HTR-8/SVneo (cell line): ENCODE data around the gene IAPP.
"Not testable (repeated sequence)": the region's sequence is repeated elsewhere in the genome, so short reads cannot be mapped to it uniquely, and the experiment has no call there.

Experiments
- DNase-seq: peaks from one replicate; pipeline ENCODE4 v3.0.0; 2011; ENCODE audit warnings: low spot score, mixed read lengths; ENCODE audit not compliant: insufficient read length
- FAIRE-seq: peaks from 2 replicates; lab custom pipeline; 2011; peaks lifted over from hg19 to GRCh38; lab: Jason Lieb, UNC

The IAPP gene

GRCh38 chr12:21372602-21373001, at the start of gene IAPP:
Gene IAPP (plus strand): TSS chr12:21372902. CDS start chr12:21373352, 450 bp downstream.
- FAIRE-seq (no peak), DNase-seq (no peak)

GRCh38 chr12:21323736-21324135, 49.0 kb upstream of the IAPP start:
- no peak for DNase-seq
- FAIRE-seq, result no peak

DNA sequence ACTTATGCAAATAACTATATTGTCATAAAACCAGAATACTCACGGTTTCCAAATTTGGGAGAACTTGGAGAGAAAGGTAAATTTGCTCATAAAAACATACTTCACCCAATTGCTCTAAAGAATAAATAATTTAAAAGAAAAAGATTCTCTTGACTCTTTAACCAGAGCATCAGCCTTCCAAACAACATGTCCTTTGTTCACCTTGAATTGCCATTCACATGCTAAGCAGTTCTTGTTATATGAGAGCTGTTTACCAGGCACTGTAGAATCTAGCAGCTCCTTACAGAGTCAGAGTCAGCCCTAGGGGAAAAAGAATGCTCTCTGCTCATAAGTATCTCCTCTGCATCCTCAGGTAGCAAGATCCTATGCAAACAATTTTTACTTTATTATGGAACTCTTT, 48.2 kb upstream of the IAPP start:
- FAIRE-seq, result no peak
- no peak for DNase-seq

- DNase-seq, result no peak
- FAIRE-seq, result no peak
Observed at GRCh38 chr12:21328578-21328977, 44.1 kb upstream of the IAPP start.

DNA sequence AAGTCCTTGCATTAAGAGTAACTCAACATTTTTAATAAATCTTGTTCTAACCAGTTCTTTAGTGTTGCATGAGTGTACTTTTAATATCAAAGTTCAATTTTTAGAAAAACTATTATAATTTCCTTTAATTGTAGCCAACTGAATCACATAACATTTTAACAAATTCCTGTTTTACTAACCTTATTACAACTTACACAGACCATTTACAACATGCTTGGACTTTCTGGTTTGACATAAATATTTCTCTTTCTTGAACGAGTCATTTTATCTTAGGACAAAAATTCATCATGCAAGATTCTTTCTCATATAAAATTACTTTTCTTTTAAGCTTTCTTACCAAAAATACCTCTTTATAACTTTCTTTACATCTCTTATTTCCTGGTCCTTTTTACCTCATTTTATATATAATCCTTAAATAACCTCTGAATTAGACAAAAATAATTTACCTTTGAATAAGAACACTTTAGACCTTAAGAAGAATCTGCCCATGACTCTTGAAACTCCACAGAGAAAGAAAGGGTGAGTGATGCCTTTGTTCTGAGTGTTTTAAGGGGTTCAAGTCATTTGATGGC, 41.9 kb upstream of the IAPP start:
- FAIRE-seq (no peak), DNase-seq (no peak)

DNA sequence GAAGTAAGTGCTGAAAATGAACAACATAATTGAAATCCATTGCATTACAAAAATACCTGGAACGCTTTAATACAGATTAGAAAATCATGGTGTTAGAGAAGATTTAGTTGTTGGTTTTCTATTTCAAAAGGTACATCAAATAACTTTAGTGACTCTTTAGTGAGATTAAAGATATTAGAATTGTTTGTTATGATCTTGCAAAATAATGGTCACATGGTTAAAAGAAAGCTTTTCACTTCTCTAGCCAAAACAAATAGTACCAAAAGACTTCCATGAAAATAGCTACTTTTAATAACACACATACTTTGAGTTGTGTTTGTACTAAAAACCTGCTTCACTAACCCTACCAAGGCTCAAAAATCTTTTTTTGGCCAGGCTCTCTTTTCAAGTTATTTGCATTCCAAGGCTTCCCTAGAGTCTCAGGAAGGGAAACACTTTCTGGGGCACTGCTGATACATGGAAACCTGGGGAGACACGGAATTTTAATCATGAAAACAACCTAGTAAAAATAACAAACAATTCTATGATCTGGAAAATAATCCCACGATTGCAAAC, 37.9 kb upstream of the IAPP start, which contains the start of gene SLCO1A2:
TSS of gene SLCO1A2 (minus strand) at position 147 of the 555 bp plus-strand sequence. CDS start 270 bp downstream, outside the sequence.
- FAIRE-seq (no peak), DNase-seq (no peak)

GRCh38 chr12:21336656-21337055, 36.0 kb upstream of the IAPP start:
- FAIRE-seq, result no peak
- DNase-seq, result no peak

GRCh38 chr12:21337453-21337852, 35.2 kb upstream of the IAPP start:
- FAIRE-seq, result no peak
- no peak for DNase-seq

DNA sequence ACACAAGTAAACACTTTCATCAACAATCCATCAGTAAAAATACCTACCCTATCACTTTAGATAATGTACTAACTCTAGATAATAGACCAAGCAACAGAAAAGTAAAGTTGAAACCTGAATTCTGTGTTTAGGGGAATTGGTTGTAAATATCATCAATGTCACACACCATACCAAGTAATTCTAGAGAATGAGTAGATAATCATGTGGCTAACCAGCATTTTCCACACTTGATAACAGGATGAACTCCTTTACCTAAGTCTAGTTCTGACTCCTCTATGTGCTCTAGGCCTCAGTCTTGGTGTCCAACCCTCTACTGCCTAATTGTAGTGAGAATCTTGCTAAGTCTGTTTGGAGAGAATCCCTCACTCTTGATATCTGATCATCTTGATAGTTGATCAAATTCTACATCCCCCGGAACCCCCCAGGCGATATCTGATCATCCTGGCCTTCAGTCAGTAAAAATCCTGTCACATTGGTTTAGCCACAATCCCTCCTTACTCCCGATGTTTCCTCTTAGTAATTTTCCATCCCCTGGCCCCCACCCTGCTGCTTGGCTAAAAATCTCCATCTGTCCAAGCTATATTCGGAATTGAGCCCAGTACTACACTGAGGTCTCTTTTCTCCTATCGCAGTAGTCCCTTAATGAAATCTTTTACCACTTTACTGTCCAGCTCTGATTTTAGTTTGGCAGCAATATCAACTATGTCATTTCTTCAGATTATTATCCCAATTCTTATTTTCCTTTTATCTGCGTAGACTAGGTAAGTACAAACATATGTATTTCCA, 34.5 kb upstream of the IAPP start:
- no peak for DNase-seq
- no peak for FAIRE-seq

DNA sequence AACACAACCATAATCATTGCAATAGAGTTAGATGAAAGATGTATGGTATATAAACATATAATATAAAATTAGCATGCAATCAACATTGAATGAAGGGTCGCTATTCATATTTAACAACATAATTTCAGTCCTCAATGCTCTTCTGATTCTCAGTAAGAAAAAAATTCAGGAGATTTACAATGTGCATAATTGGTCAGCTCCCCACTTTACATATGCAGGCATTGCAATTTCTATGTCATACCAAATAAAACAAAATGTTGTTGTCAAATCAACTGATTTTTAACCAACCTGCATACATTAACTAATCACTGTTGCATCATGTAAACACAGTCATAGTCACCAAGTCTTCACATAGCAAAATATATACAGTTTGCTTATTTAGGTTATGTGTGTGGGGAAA, 32.8 kb upstream of the IAPP start:
- no peak for FAIRE-seq
- no peak for DNase-seq

- no peak for FAIRE-seq
- no peak for DNase-seq
Observed at GRCh38 chr12:21340403-21340802, 32.3 kb upstream of the IAPP start.

- no peak for FAIRE-seq
- DNase-seq, result no peak
Observed at GRCh38 chr12:21341769-21342168, 30.9 kb upstream of the IAPP start.

DNA sequence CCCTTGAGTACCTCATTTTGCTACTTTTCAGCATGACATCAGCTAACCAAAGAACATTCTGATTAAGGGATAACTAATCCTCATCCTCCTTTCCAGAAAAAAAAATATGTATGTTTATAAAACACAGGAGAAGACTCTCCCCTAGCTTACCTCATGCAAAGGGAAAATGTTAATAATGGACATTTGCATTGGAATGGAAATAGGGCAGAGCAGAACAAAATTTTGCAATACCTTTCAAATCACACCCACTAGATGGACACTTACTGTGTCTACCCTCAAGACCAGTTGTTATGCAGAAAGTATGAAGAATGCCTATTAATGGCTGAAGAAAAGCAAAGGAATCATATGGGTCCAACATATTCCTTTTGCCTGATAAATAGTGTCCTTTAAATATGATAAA, 29.1 kb upstream of the IAPP start:
- no peak for FAIRE-seq
- no peak for DNase-seq

DNA sequence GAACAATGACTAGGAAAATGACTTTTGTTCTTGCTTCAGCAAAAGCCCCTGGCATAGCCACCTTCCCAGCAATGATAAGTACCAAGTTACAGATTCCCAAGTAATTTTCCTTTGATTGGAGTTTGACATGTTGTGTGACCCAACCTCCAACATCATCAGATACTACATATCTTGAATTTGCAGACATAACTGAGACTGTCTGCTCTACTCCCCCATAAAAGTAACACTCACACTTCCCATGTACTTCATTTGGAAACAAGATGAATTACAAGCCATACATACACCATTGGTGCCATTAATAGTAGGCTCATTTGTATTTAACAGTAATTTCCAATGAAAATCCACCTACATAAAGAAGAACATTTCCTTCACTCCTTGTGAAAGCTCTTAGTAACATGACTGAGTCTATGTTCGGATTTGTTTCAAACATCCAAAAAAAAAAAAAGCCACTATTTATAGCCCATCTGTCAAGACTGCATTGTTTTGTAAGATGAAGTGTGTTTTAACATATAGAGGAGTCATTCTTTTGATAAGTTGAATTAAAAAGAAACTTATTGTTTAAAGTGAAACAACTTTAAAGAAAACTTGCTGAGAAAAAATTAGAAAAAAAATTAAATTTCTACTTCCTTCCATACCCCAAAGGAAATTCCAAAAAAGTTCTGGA, 26.0 kb upstream of the IAPP start:
- DNase-seq, result no peak
- FAIRE-seq, result no peak

DNA sequence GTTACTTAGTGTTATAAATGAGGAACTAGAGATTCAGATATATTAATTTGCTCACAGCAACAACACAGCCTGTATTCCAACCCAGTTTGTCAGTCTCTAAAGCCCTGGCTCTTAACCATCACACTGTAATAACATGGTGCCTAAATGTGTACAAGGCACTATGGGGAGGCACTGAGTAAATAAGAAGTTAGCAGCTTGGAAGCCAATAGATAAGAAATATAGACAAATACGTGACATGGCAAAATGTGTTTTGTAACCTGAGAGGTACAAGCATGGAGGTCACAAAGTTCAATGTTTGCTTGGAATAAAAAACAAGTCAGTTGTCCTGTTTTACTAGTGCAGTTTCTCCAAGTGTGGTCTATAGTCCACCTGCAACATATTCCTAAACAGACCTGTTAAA, 21.7 kb upstream of the IAPP start:
- no peak for FAIRE-seq
- DNase-seq, result no peak

DNA sequence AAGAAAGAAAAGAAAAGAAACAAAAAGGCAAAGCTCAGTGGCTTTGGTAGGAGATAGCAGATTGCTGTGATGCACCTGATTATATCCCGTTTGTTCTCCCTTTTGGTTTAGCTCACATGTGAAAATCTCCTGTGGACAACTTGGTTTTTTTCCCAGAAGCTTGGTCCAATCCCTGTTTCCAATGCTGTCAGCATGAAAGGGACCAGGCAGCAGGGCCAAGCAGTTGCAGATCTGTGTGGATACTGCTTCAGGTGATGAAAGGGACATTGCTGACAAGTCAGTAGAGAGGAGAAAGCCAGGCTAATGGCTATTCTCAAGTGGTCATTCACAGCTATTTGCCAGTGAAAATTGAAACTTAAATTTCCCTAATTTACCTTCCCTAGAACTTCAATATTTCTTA, 19.2 kb upstream of the IAPP start:
- no peak for DNase-seq
- FAIRE-seq, result no peak

GRCh38 chr12:21353948-21354347, 18.8 kb upstream of the IAPP start:
- DNase-seq (no peak), FAIRE-seq (no peak)

GRCh38 chr12:21354641-21355040, 18.1 kb upstream of the IAPP start:
- no peak for DNase-seq
- FAIRE-seq, result no peak

DNA sequence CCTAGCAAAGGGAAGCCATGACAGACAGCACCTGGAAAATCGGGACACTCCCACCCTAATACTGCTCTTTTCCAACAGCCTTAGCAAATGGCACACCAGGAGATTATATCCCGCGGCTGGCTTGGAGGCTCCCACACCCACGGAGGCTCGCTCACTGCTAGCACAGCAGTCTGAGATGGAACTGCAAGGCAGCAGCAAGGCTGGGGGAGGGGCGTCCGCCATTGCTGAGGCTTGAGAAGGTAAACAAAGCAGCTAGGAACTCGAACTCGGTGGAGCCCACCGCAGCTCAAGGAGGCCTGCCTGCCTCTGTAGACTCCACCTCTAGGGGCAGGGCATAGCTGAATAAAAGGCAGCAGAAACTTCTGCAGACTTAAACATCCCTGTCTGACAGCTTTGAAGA, 12.1 kb upstream of the IAPP start:
- not testable (repeated sequence) for FAIRE-seq, DNase-seq

GRCh38 chr12:21369141-21369980, 3.3 kb upstream of the IAPP start:
- DNase-seq (no peak), FAIRE-seq (no peak)
